Loucy (cell line): ENCODE results near the gene CTTNBP2.

Source experiments
- EZH2phosphoT487 ChIP-seq: fragments of 200-600 bp; IDR thresholded peaks from 2 replicates; pipeline ENCODE4 v1.6.1; 2018; ENCODE audit warnings: antibody characterized with exemption, mild to moderate bottlenecking, moderate library complexity, borderline replicate concordance
- TF ChIP-seq, protein P1 (sequence below): fragments of 200-600 bp; sonication (generic); conservative IDR thresholded peaks from 2 replicates; pipeline ENCODE4 v1.5.1; 2014; ENCODE audit warnings: mild to moderate bottlenecking, antibody characterized with exemption, low read length

DNA sequence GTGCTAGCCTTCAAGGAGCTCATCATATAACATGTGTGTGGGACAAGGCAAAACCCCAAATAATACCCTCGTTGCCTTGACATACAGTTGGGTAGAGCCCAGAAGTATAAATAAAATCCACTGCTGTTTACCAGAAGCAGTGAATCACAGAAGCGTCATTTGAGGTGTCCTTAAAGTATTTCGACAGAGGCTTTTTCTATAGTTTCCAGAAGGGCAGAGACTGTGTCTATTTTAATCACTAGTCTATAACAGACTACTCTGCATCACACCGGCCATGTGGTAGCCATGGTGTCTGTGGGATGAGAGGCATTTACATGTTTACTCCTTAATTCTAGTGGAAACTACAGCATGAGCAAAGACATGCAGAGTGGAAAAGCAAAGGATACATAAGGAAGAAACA lies 131.3 kb downstream of the CTTNBP2 start:
- TF ChIP-seq, protein P1, sequence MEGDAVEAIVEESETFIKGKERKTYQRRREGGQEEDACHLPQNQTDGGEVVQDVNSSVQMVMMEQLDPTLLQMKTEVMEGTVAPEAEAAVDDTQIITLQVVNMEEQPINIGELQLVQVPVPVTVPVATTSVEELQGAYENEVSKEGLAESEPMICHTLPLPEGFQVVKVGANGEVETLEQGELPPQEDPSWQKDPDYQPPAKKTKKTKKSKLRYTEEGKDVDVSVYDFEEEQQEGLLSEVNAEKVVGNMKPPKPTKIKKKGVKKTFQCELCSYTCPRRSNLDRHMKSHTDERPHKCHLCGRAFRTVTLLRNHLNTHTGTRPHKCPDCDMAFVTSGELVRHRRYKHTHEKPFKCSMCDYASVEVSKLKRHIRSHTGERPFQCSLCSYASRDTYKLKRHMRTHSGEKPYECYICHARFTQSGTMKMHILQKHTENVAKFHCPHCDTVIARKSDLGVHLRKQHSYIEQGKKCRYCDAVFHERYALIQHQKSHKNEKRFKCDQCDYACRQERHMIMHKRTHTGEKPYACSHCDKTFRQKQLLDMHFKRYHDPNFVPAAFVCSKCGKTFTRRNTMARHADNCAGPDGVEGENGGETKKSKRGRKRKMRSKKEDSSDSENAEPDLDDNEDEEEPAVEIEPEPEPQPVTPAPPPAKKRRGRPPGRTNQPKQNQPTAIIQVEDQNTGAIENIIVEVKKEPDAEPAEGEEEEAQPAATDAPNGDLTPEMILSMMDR, result no peak
- TF ChIP-seq EZH2phosphoT487, result no peak
